Gastroesophageal sphincter (tissue), 3 donors: ENCODE results near the gene CACNG1.

Experiments
- EP300 ChIP-seq: sonication (generic); formaldehyde crosslinking; IDR thresholded peaks from one replicate; pipeline ENCODE4 v1.6.1; 2017; ENCODE audit warnings: antibody characterized with exemption, mild to moderate bottlenecking
- POLR2A ChIP-seq, 2 donors: fragments of 450-650 bp; IDR thresholded peaks; one replicate each; pipeline ENCODE4 v1.6.1; 2017; ENCODE audit warnings: antibody characterized with exemption in 2 of 2, mild to moderate bottlenecking in 2 of 2, moderate library complexity in 1 of 2
- POLR2AphosphoS5 ChIP-seq: sonication (generic); formaldehyde crosslinking; IDR thresholded peaks from one replicate; pipeline ENCODE4 v1.6.1; 2017; ENCODE audit warnings: antibody characterized with exemption
- TF ChIP-seq, protein P1 (sequence below), 4 experiments: fragments of 200-600 bp in 2 of 4; fragments of 450-650 bp in 2 of 4; sonication (generic) in 1 of 4; IDR thresholded peaks; one replicate each; pipeline ENCODE4 v1.5.1; 2017 to 2019; ENCODE audit warnings: antibody characterized with exemption in 4 of 4, mild to moderate bottlenecking in 2 of 4, moderate library complexity in 2 of 4

DNA sequence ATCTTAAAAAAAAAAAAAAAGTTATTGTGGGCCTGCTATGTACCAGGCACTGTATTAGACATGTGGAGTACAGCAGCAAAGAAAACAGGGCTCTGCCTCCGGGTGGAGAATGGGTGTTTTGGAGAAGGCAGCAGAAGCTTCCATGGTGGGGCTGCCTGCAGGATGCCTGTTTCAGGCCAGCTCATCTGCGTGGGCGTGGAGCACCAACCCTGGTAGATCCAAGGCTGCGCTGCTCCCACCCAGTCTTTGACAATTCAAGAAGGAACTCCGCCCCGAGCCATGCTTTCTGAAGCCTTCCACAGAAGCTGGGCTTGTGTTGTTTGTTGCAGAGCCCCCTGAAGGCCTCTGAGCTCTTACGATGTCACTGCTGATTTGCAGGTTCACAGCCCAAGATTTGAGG is 23.2 kb upstream of the CACNG1 start:
- TF ChIP-seq EP300 (no peak), POLR2AphosphoS5 (no peak), POLR2A (IDR thresholded peaks at IDR 0.05) (no peak)
- TF ChIP-seq, protein P1, sequence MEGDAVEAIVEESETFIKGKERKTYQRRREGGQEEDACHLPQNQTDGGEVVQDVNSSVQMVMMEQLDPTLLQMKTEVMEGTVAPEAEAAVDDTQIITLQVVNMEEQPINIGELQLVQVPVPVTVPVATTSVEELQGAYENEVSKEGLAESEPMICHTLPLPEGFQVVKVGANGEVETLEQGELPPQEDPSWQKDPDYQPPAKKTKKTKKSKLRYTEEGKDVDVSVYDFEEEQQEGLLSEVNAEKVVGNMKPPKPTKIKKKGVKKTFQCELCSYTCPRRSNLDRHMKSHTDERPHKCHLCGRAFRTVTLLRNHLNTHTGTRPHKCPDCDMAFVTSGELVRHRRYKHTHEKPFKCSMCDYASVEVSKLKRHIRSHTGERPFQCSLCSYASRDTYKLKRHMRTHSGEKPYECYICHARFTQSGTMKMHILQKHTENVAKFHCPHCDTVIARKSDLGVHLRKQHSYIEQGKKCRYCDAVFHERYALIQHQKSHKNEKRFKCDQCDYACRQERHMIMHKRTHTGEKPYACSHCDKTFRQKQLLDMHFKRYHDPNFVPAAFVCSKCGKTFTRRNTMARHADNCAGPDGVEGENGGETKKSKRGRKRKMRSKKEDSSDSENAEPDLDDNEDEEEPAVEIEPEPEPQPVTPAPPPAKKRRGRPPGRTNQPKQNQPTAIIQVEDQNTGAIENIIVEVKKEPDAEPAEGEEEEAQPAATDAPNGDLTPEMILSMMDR (IDR thresholded peaks at IDR 0.05), result no peak
